Activated T-cell treated with anti-CD3 and anti-CD28 coated beads, Interleukin-2, amount 50 U/mL, for 4 hours (primary cell): ENCODE measurements around the gene COX7A2L. TPM values are rescaled to one million over a fixed set of nuclear protein-coding genes. Genes with fewer than 3 reads are reported as not detected.

Source experiments
- ATAC-seq, 2 donors: fragments of 200-7000 bp; cut with Tn5 transposase; one replicate each; pipeline ENCODE4 v1.10.0; 2021
- DNase-seq: peaks from one replicate; pipeline ENCODE4 v3.0.0-alpha.2; 2020
- H3K27me3 Mint-ChIP-seq: one replicate; pipeline ENCODE4 v1.8.0; 2021; ENCODE audit warnings: low read depth, mixed read lengths
- H3K36me3 Mint-ChIP-seq: one replicate; pipeline ENCODE4 v1.8.0; 2022; ENCODE audit warnings: mixed read lengths; ENCODE audit not compliant: insufficient read depth
- H3K4me1 Mint-ChIP-seq: one replicate; pipeline ENCODE4 v1.8.0; 2021; ENCODE audit warnings: low read depth, mixed read lengths
- H3K4me3 Mint-ChIP-seq: one replicate; pipeline ENCODE4 v1.8.0; 2021; ENCODE audit warnings: mild to moderate bottlenecking, moderate library complexity, mixed read lengths
- H3K9me3 Mint-ChIP-seq: one replicate; pipeline ENCODE4 v1.8.0; 2021; ENCODE audit warnings: mixed read lengths
- total RNA-seq, 3 donors: library from RNA; stranded (reverse); gene quantifications; one replicate each; pipeline ENCODE4 v1.2.1, GENCODE V29; 2021

Gene COX7A2L
- total RNA-seq, 3 donors from 2014 or later: 89.6 to 100 (median 96.2) TPM

DNA sequence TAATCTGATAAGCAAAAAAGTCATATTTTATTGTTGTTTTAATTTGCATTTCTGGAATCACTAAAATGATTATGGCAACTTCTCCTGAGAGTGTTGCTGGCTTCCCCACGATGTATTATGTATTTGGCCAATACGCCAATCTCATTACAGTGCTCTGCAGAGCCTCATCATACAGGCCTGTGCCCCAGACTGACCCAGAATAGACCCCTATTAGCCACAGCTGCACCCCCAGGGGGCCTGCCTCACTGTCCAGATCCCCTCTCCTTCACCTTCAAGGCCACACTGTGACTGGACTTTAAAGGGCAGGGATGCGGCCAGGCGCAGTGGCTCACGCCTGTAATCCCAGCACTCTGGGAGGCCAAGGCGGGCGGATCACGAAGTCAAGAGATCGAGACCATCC is 17.4 kb upstream of the COX7A2L start:
- Mint-ChIP-seq H3K36me3 (no peaks in the 10 kb centered on the region), H3K4me1 (no peaks in the 10 kb centered on the region), H3K9me3 (no peaks in the 10 kb centered on the region), H3K27me3 (peaks cover 6% of the 10 kb centered on the region), H3K4me3 (no peak overlapping the region)
- DNase-seq (no peak), ATAC-seq (no peak)

DNA sequence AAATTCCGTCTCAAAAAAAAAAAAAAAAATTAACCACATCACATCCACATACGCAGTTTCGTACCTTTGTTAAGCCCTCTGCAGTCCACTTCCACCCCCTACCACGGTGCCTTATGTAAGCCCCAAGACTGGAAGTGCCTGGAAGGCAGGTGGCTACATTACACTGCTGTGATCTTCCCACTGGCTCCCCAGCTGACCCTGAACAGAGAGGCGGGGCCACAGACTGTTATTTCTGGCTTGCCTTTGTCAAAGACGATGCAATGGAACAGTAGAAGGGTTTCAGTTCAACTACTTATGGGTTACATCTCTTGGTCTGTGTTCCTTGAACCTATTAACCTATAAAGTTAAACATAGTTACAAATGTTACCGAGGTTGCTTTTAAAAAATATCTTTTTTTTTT is 15.7 kb upstream of the COX7A2L start:
- Mint-ChIP-seq H3K4me3 (no peak overlapping the region), H3K9me3 (no peaks in the 10 kb centered on the region), H3K4me1 (no peaks in the 10 kb centered on the region), H3K36me3 (no peaks in the 10 kb centered on the region), H3K27me3 (peaks cover 6% of the 10 kb centered on the region)
- no peak for DNase-seq
- no peak for ATAC-seq

GRCh38 chr2:42372474-42373200 is 11.6 kb upstream of the COX7A2L start:
- ATAC-seq (no peak), DNase-seq (no peak)
- H3K4me3 Mint-ChIP-seq: no peak overlapping the region
- H3K9me3 Mint-ChIP-seq: no peaks in the 10 kb centered on the region
- H3K27me3 Mint-ChIP-seq: peaks cover 6% of the 10 kb centered on the region
- H3K4me1 Mint-ChIP-seq: peaks cover 6% of the 10 kb centered on the region
- H3K36me3 Mint-ChIP-seq: no peaks in the 10 kb centered on the region

- Mint-ChIP-seq H3K9me3 (no peaks in the 10 kb centered on the region), H3K4me3 (no peak overlapping the region), H3K4me1 (peaks cover 7% of the 10 kb centered on the region), H3K36me3 (no peaks in the 10 kb centered on the region), H3K27me3 (peaks cover 6% of the 10 kb centered on the region)
- DNase-seq: no peak
- ATAC-seq: no peak
These were observed 10.8 kb upstream of the COX7A2L start for GRCh38 chr2:42371611-42372473.

GRCh38 chr2:42369532-42370229 is 8.7 kb upstream of the COX7A2L start:
- H3K4me3 Mint-ChIP-seq: no peak overlapping the region
- peaks cover 6% of the 10 kb centered on the region for H3K27me3 Mint-ChIP-seq
- peaks cover 7% of the 10 kb centered on the region for H3K4me1 Mint-ChIP-seq
- DNase-seq: no peak
- H3K36me3 Mint-ChIP-seq: no peaks in the 10 kb centered on the region
- no peaks in the 10 kb centered on the region for H3K9me3 Mint-ChIP-seq
- ATAC-seq: no peak

- Mint-ChIP-seq H3K4me3 (no peak overlapping the region), H3K4me1 (peaks cover 7% of the 10 kb centered on the region), H3K36me3 (no peaks in the 10 kb centered on the region), H3K9me3 (no peaks in the 10 kb centered on the region), H3K27me3 (peaks cover 2% of the 10 kb centered on the region)
- ATAC-seq (no peak), DNase-seq (no peak)
These were observed 8.0 kb upstream of the COX7A2L start for GRCh38 chr2:42368817-42369531.

- no peak overlapping the region for H3K4me3 Mint-ChIP-seq
- no peaks in the 10 kb centered on the region for H3K9me3 Mint-ChIP-seq
- no peak for ATAC-seq
These were observed 6.8 kb upstream of the COX7A2L start for GRCh38 chr2:42367835-42368234.

GRCh38 chr2:42366411-42366810 is 5.4 kb upstream of the COX7A2L start:
- ATAC-seq (no peak), DNase-seq (no peak)
- no peaks in the 10 kb centered on the region for H3K36me3 Mint-ChIP-seq
- H3K4me1 Mint-ChIP-seq: peaks cover 16% of the 10 kb centered on the region
- H3K4me3 Mint-ChIP-seq: no peak overlapping the region
- no peaks in the 10 kb centered on the region for H3K9me3 Mint-ChIP-seq
- H3K27me3 Mint-ChIP-seq: no peaks in the 10 kb centered on the region

More at GRCh38 chr2:42367835-42368234, 6.8 kb upstream of the COX7A2L start:
- DNase-seq: no peak
- H3K27me3 Mint-ChIP-seq: no peaks in the 10 kb centered on the region
- peaks cover 7% of the 10 kb centered on the region for H3K4me1 Mint-ChIP-seq
- no peaks in the 10 kb centered on the region for H3K36me3 Mint-ChIP-seq

- H3K27me3 Mint-ChIP-seq: no peaks in the 10 kb centered on the region
- ATAC-seq: no peak
- H3K4me3 Mint-ChIP-seq: no peak overlapping the region
- peaks cover 24% of the 10 kb centered on the region for H3K4me1 Mint-ChIP-seq
- no peaks in the 10 kb centered on the region for H3K9me3 Mint-ChIP-seq
- H3K36me3 Mint-ChIP-seq: no peaks in the 10 kb centered on the region
- DNase-seq: no peak
These were observed 3.6 kb upstream of the COX7A2L start for GRCh38 chr2:42364658-42365057.

- H3K4me1 Mint-ChIP-seq: peaks cover 36% of the 10 kb centered on the region
- H3K4me3 Mint-ChIP-seq: no peak overlapping the region
- DNase-seq (no peak), ATAC-seq (no peak)
- peaks cover 2% of the 10 kb centered on the region for H3K36me3 Mint-ChIP-seq
- no peaks in the 10 kb centered on the region for H3K9me3 Mint-ChIP-seq
- no peaks in the 10 kb centered on the region for H3K27me3 Mint-ChIP-seq
These were observed 2.4 kb upstream of the COX7A2L start for GRCh38 chr2:42363413-42363812.

DNA sequence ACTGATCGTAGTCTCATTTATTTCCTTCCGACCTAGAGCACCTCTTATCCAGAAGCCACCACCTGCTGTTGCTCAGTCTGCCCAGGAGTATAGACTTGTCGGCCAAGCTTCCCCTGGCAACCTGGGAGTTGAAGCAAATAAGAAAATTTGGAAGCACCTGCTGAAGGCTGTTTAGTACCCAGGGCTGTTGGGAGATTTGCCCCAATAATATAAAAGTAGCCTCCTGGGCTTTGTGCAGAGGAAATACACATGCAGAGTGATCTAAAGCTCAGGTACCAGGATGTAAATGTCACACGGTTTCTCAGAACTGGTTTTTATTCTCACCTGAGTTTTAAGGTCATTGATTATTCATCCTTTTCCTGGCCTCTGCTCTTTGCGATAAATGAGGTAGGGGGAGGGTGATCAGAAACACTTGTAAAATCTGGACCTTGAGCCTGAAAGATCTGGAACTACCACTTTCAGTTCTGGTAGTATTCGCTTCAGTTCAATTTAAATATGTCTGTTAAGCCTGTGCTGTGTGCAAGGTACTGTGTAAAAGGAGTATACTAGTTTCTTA is 789 bp upstream of the COX7A2L start:
- H3K4me3 Mint-ChIP-seq: peak overlapping the region; percentile 93
- no peaks in the 10 kb centered on the region for H3K9me3 Mint-ChIP-seq
- H3K27me3 Mint-ChIP-seq: no peaks in the 10 kb centered on the region
- DNase-seq: no peak
- H3K36me3 Mint-ChIP-seq: peaks cover 2% of the 10 kb centered on the region
- ATAC-seq: no peak
- peaks cover 43% of the 10 kb centered on the region for H3K4me1 Mint-ChIP-seq

DNA sequence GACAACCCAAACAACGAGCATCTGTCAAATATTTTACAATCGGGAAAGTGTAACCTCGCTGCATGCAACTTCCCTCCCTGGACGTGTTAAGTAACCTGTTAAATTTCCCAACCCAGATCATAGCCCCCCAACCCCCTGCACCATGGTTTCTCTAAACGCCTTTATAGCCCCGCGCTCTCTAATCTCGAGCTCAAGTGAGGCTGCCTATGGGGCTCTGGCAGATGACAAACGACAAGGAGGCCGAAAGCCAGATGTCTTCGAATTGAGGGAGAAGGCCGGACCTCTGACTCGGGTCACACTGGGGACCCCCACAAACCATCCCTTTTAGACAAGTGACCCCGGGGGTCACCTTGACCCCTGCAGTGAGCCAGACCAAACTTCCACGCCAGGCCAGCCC is 526 bp downstream of the COX7A2L start:
- no peaks in the 10 kb centered on the region for H3K27me3 Mint-ChIP-seq
- peaks cover 52% of the 10 kb centered on the region for H3K4me1 Mint-ChIP-seq
- DNase-seq: no peak
- no peak for ATAC-seq
- H3K9me3 Mint-ChIP-seq: no peaks in the 10 kb centered on the region
- peak overlapping the region; percentile 93 for H3K4me3 Mint-ChIP-seq
- peaks cover 4% of the 10 kb centered on the region for H3K36me3 Mint-ChIP-seq

DNA sequence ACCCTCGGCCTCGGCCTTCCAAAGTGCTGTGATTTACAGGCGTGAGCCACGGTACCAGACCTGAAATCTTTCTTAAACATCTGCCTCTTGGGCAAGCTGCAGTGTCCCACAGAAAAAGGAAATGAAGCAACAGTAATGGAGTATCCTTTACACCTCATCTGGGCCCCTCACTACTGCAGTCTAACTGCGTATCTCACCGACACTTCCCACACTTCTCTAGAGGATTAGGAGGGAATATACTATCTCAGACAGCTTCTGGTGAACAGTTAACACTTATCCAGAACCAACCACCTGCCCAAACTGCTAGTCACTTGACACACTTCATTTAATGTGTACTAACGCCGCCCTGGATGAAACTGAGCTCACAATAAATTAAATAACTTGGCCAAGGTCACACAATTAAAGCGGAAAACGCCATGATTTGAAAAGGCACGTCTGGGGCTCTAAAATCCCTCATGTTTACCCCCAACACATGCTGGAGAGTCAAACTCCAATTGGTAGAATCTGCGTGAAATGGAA is 993 bp downstream of the COX7A2L start:
- Mint-ChIP-seq H3K4me1 (peaks cover 54% of the 10 kb centered on the region), H3K4me3 (peak overlapping the region; percentile 93), H3K27me3 (no peaks in the 10 kb centered on the region), H3K36me3 (peaks cover 4% of the 10 kb centered on the region), H3K9me3 (no peaks in the 10 kb centered on the region)
- DNase-seq (no peak), ATAC-seq (no peak)
